Panc1 (cell line): ENCODE data around the gene STAB1.

Experiments
- POLR2AphosphoS5 ChIP-seq: IDR thresholded peaks from 2 replicates; pipeline ENCODE4 v1.6.1; 2012; ENCODE audit warnings: mild to moderate bottlenecking, low read depth, low read length, moderate library complexity
- SIN3A ChIP-seq: IDR thresholded peaks from 2 replicates; pipeline ENCODE4 v1.6.1; 2012; ENCODE audit warnings: low read depth, mild to moderate bottlenecking, low read length, moderate library complexity, borderline replicate concordance; ENCODE audit not compliant: insufficient read depth
- TF ChIP-seq, protein P1 (sequence below): fragments of 450-650 bp; IDR thresholded peaks from 2 replicates; pipeline ENCODE4 v1.5.1; 2017; ENCODE audit warnings: mild to moderate bottlenecking
- TF ChIP-seq, protein P2 (sequence below), 2 experiments: IDR thresholded peaks; 2 replicates each; pipeline ENCODE4 v1.6.1; 2011 to 2012; ENCODE audit warnings: low read depth in 2 of 2, control low read depth in 1 of 2, low read length in 1 of 2, mild to moderate bottlenecking in 1 of 2, moderate library complexity in 1 of 2; ENCODE audit not compliant: insufficient read depth in 1 of 2

DNA sequence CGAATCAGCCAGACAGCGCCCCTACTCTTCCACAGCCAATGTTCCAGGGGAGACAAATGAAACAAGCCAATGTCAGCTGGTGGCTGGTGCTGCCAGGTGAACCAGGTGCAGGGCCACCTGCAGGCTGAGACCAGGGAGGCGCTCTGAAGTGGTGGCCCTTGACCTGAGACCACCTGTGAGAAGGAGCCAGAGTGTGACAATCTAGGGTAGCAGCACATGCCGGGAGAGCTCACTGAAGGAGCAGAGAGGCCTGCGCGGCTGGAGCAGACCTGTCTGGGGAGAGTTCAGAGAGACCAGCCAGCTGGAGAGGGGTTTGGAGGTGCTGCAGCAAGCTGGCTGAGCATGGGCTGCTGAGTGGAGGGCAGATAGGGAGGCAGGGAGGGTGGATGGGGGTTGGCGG is 693 bp upstream of the STAB1 start:
- TF ChIP-seq, protein P1, sequence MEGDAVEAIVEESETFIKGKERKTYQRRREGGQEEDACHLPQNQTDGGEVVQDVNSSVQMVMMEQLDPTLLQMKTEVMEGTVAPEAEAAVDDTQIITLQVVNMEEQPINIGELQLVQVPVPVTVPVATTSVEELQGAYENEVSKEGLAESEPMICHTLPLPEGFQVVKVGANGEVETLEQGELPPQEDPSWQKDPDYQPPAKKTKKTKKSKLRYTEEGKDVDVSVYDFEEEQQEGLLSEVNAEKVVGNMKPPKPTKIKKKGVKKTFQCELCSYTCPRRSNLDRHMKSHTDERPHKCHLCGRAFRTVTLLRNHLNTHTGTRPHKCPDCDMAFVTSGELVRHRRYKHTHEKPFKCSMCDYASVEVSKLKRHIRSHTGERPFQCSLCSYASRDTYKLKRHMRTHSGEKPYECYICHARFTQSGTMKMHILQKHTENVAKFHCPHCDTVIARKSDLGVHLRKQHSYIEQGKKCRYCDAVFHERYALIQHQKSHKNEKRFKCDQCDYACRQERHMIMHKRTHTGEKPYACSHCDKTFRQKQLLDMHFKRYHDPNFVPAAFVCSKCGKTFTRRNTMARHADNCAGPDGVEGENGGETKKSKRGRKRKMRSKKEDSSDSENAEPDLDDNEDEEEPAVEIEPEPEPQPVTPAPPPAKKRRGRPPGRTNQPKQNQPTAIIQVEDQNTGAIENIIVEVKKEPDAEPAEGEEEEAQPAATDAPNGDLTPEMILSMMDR: no peak
- TF ChIP-seq POLR2AphosphoS5 (no peak), SIN3A (no peak)
- TF ChIP-seq, protein P2, sequence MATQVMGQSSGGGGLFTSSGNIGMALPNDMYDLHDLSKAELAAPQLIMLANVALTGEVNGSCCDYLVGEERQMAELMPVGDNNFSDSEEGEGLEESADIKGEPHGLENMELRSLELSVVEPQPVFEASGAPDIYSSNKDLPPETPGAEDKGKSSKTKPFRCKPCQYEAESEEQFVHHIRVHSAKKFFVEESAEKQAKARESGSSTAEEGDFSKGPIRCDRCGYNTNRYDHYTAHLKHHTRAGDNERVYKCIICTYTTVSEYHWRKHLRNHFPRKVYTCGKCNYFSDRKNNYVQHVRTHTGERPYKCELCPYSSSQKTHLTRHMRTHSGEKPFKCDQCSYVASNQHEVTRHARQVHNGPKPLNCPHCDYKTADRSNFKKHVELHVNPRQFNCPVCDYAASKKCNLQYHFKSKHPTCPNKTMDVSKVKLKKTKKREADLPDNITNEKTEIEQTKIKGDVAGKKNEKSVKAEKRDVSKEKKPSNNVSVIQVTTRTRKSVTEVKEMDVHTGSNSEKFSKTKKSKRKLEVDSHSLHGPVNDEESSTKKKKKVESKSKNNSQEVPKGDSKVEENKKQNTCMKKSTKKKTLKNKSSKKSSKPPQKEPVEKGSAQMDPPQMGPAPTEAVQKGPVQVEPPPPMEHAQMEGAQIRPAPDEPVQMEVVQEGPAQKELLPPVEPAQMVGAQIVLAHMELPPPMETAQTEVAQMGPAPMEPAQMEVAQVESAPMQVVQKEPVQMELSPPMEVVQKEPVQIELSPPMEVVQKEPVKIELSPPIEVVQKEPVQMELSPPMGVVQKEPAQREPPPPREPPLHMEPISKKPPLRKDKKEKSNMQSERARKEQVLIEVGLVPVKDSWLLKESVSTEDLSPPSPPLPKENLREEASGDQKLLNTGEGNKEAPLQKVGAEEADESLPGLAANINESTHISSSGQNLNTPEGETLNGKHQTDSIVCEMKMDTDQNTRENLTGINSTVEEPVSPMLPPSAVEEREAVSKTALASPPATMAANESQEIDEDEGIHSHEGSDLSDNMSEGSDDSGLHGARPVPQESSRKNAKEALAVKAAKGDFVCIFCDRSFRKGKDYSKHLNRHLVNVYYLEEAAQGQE (IDR thresholded peaks at IDR 0.05; ENCODE audit: insufficient read depth in 1 of 2, low read depth in 2 of 2, low read length in 1 of 2): no peak
